GM06990 (cell line): Measurements from ENCODE around the gene ANKIB1.
"Not testable (repeated sequence)": the region's sequence is repeated elsewhere in the genome, so short reads cannot be mapped to it uniquely, and the experiment has no call there.

ENCODE experiments used
- DNase-seq: peaks from one replicate; pipeline ENCODE4 v3.0.0-alpha.2; 2011; ENCODE audit not compliant: insufficient read length; ENCODE audit errors: extremely low read depth
- H3K27me3 ChIP-seq: replicated peaks from 2 replicates; pipeline ENCODE4 v1.6.0; 2011; ENCODE audit warnings: low read length; ENCODE audit not compliant: control insufficient read depth, insufficient read depth
- H3K36me3 ChIP-seq: 2 replicates; pipeline ENCODE4 v1.5.1; 2011; ENCODE audit warnings: low read length; ENCODE audit not compliant: control insufficient read depth, insufficient read depth
- H3K4me3 ChIP-seq: replicated peaks from 2 replicates; pipeline ENCODE4 v1.5.1; 2011; ENCODE audit warnings: low read depth, mild to moderate bottlenecking, control low read depth, low read length
- TF ChIP-seq, protein P1 (sequence below): IDR thresholded peaks from 2 replicates; pipeline ENCODE4 v1.5.1; 2011; ENCODE audit warnings: low read length, control low read depth, mild to moderate bottlenecking, inconsistent platforms; ENCODE audit not compliant: insufficient read depth, poor library complexity, severe bottlenecking

Gene ANKIB1

DNA sequence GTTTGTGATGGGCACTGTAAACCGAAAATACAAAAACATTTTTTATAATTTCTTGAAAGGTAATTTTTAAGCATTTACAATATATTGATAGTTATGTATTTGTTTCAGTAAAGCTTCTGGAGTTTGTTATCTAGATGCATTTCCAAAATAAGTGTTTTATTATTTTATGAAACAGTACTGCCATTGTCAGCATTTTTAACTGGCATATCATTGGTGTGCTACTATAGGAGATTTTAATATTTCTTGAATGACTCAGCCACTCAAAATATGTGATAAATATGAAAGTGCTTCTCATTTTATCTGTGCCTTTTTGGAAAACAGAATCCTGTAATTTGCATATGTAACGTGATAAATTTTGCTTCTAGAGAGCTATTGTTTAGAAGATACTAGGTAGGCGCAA lies 97.9 kb downstream of the ANKIB1 start:
- H3K36me3 ChIP-seq, result no peaks in the 10 kb centered on the region; the same call in none of the 2 replicates
- DNase-seq, result no peak
- no peak overlapping the region for H3K4me3 ChIP-seq
- no peaks in the 10 kb centered on the region for H3K27me3 ChIP-seq
- TF ChIP-seq, protein P1, sequence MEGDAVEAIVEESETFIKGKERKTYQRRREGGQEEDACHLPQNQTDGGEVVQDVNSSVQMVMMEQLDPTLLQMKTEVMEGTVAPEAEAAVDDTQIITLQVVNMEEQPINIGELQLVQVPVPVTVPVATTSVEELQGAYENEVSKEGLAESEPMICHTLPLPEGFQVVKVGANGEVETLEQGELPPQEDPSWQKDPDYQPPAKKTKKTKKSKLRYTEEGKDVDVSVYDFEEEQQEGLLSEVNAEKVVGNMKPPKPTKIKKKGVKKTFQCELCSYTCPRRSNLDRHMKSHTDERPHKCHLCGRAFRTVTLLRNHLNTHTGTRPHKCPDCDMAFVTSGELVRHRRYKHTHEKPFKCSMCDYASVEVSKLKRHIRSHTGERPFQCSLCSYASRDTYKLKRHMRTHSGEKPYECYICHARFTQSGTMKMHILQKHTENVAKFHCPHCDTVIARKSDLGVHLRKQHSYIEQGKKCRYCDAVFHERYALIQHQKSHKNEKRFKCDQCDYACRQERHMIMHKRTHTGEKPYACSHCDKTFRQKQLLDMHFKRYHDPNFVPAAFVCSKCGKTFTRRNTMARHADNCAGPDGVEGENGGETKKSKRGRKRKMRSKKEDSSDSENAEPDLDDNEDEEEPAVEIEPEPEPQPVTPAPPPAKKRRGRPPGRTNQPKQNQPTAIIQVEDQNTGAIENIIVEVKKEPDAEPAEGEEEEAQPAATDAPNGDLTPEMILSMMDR, result no peak

DNA sequence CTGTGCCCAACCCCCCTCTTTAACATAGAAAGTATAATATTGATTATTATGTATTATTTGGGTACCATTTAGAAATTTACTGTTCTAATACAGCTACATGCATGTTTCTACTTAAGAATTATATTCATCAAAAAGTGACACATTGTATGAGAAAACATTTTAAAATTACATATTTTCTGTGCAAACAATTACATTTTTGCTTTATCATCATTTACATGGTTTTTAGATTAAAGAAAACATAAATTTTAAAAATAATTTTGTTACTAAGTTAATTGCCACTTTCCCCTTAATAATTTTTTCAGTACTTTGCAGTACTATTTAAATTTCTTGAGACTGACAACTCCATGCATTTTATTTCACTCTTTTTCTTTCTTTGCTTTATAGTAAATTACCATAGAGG lies 106.2 kb downstream of the ANKIB1 start:
- DNase-seq, result no peak
- Histone ChIP-seq H3K4me3 (no peak overlapping the region), H3K27me3 (no peaks in the 10 kb centered on the region), H3K36me3 (peaks cover 6% of the 10 kb centered on the region)
- TF ChIP-seq, protein P1, result no peak

GRCh38 chr7:92354214-92354613 lies 108.4 kb downstream of the ANKIB1 start:
- Histone ChIP-seq H3K4me3 (no peak overlapping the region), H3K36me3 (peaks cover 6% of the 10 kb centered on the region), H3K27me3 (no peaks in the 10 kb centered on the region)
- TF ChIP-seq, protein P1, result no peak
- no peak for DNase-seq

DNA sequence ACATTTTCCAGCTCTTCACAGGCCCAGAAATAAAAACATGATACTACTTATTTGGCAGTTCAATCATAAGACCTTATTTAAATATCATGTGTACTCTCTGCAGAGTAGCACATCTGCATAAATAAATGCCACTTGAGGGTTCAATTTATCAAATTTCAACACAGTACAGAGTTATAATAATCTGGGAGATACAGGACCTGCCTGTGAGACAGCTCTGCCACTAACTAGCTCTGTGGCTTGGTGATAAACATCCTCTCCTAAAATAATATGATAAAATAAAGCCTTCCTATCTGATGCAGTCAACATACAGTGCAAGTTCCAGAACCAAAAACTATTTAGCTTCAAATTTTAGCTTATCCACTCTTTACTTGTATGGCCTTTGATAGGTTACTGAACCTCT lies 110.6 kb downstream of the ANKIB1 start:
- DNase-seq, result no peak
- TF ChIP-seq, protein P1, result no peak
- peaks cover 4% of the 10 kb centered on the region for H3K36me3 ChIP-seq
- no peak overlapping the region for H3K4me3 ChIP-seq
- no peaks in the 10 kb centered on the region for H3K27me3 ChIP-seq

DNA sequence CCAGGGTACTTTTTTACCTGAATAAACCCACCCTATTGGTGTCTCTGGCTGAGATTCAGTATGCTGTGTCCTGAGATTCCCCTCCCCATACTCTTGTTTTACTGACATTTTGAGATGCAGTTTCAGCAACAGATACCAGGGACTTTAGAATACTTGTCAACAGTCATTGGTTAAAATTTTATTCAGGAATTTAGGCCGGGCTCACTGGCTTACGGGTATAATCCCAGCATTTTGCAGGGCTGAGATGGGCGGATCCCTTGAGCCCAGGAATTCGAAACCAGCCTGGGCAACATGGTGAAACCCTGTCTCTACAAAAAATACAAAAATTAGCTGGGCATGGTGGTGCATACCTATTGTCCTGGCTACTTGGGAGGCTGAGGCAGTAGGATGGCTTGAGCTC lies 111.5 kb downstream of the ANKIB1 start:
- TF ChIP-seq, protein P1, result no peak
- H3K36me3 ChIP-seq, result peaks cover 4% of the 10 kb centered on the region
- H3K4me3 ChIP-seq, result no peak overlapping the region
- no peak for DNase-seq
- H3K27me3 ChIP-seq, result no peaks in the 10 kb centered on the region

DNA sequence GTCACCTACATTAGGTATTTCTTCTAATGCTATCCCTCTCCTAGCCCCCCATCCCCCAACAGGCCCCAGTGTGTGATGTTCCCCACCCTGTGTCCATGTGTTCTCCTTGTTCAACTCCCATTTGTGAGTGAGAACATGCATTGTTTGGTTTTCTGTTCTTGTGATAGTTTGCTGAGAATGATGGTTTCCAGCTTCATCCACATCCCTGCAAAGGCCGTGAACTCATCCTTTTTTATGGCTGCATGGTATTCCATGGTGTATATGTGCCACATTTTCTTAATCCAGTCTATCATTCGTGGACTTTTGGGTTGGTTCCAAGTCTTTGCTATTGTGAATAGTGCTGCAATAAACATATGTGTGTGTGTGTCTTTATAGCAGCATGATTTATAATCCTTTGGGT lies 113.4 kb downstream of the ANKIB1 start:
- not testable (repeated sequence) for H3K4me3 ChIP-seq, H3K36me3 ChIP-seq, DNase-seq, H3K27me3 ChIP-seq
